Middle frontal gyrus (tissue), 1 donor: Measurements from ENCODE around the gene FGF9.

ENCODE experiments used
- DNase-seq: peaks from one replicate; pipeline ENCODE4 v3.0.0-alpha.2; 2015; ENCODE audit warnings: low spot score; ENCODE audit errors: extremely low spot score

Gene FGF9

GRCh38 chr13:21670883-21671619, at the start of gene FGF9:
FGF9 (plus strand) TSS chr13:21671073; CDS start chr13:21671913, 840 bp downstream.
- DNase-seq, result peak; percentile 78

- DNase-seq, result peak; percentile 24
These were observed 45.5 kb upstream of the FGF9 start for GRCh38 chr13:21625366-21625765.

GRCh38 chr13:21632196-21632595, 38.7 kb upstream of the FGF9 start:
- DNase-seq, result no peak

DNA sequence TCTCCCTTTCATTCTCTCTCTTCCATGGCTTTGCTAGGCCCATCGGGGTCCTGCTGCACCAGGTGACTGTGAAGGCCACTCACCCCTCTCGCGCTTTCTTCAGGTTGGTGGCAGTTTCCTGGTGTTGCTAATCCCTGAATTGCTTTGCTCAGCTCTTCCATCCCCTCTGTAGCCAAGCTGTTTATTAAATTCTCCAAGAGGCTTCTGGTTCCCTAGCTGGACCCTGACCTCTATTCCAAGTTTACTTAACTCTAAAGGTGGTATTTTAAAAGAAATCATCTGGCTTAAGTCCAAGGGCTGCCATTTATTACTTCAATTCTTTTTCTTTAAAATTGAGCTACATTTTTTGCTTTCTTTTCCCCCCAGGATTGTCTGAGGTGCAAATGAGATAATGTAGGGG, 34.2 kb upstream of the FGF9 start:
- no peak for DNase-seq

- no peak for DNase-seq
These were observed 33.6 kb upstream of the FGF9 start for GRCh38 chr13:21637296-21637695.

GRCh38 chr13:21638319-21639282, 32.3 kb upstream of the FGF9 start:
- no peak for DNase-seq

DNA sequence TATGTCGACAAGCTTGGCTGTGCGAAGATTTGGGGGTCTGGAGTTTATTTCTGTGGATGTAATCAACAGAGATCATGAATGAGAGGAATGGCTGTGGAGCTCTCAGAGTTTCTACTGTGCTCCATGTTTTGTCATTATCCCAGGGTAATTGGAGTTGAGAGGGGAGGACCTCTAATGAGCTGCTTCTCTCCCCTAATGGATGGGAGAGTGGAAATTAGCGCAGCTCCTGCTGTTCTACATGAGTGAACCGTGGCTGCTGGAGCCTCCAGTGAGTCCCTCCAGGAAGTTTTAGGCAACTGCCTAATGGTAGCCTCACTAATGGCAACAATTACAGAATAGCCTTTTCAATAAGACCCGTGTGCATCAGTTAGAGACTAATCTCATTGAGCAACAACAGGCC, 31.3 kb upstream of the FGF9 start:
- DNase-seq, result no peak

GRCh38 chr13:21641629-21642028, 29.2 kb upstream of the FGF9 start:
- no peak for DNase-seq

GRCh38 chr13:21657538-21657937, 13.3 kb upstream of the FGF9 start:
- DNase-seq, result no peak

DNA sequence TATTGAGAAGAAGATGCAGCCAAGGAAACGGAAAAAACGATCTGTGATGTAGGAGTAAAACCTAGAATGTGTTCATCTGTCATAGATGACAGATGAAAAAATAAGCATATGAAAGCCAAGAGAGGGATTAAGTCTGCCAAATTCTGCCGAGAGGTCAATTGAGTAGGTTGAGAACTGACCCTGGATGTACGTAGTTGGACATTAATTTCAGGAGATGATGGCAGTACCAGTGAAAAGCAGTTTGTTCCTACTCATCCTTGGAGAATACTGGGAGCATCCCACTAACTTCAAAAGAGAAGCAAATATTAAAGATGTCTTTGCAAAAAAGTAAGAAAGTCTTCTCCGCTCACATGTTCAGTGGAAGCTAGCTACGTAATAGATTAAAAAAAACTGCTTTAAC, 11.8 kb upstream of the FGF9 start:
- no peak for DNase-seq

GRCh38 chr13:21661097-21661909, 9.6 kb upstream of the FGF9 start:
- DNase-seq, result no peak

GRCh38 chr13:21663197-21663596, 7.7 kb upstream of the FGF9 start:
- DNase-seq, result no peak

DNA sequence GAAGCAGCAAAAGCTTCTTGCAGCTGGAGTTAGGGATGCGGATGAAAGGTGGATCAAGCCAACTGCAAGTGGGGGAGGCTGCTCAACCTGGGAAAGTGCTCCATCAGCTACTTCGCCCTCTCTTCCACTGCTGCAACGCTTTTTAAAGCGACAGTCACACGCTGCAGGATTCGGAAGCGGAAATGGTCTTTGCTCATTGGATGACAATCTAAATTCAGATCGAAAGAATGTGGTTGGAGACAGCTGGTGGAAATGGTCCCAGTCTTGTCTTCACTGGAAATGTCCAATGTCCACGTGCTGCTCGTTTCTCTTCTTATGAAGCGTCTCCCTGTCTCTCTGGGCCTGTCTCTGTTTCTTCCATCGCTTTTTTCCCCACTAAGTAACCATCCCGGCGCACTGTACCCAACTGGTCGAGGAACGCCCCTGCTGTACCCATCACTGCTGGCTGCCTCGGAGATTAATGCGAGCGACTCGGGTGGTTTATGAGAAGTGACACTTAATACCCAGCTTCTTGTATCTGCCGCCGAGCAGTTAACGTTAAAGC, 2.1 kb upstream of the FGF9 start:
- DNase-seq, result no peak

DNA sequence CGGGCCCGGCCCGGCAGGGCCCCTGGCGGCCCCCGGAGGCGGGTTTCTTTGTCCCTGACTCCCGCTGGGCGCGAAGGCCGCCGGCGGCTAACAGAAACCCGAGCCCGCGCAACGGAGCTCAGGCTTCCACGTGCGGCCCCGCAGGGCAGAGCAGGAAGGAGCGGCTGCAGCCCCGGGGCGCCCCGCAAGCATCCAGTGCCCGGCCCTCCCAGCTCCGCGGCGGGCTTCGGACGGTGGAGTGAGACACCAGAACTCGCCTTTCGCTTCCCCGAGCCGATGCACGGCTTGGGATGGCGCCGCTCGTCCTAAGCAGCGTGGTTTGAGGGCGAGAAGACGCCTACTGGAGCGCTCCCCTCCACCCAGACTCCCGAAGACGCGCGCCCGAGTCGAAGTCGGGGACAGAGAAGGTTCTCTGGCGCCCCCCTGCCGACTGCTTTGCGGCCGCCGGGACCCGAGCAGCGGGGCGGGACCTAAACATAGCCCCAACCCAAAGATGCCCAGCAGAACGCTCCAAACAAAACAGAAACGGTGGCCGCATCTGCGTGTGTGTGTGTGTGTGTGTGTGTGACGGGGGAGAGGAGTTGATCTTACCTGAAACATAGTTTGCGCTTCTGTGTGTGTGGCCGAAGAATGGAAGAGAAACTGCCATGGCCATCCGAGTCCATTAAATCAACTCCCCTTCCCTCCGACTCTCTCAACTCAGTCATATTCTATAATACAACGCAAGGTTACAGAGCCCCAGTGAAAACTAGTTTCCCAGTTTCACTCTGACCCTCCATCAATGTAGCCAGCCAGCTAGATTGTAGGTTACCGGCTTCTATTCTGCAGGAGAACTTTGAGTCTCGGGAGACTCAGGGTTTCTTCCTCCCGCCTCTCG, 629 bp upstream of the FGF9 start:
- DNase-seq, result no peak

- no peak for DNase-seq
These were observed 880 bp downstream of the FGF9 start for GRCh38 chr13:21671620-21672286.

DNA sequence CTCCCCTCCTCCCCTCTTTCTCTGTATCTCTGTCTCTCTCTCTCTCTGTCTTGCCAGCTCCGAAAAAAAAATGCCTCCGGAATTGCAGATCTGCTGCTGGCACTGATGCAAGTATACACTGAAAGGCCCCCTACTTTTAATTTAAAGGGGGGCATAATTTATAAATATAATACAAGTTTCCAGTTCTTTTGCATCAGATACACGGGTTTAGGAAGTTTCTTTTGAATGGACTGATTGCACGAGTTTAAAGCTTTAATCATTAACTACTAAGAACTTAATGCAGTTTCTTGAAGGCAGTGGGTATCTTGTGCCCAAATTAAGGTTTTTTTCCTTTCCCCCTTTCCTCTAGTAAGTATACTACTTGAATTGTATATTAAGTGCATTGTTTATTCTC, 1.4 kb downstream of the FGF9 start:
- no peak for DNase-seq

DNA sequence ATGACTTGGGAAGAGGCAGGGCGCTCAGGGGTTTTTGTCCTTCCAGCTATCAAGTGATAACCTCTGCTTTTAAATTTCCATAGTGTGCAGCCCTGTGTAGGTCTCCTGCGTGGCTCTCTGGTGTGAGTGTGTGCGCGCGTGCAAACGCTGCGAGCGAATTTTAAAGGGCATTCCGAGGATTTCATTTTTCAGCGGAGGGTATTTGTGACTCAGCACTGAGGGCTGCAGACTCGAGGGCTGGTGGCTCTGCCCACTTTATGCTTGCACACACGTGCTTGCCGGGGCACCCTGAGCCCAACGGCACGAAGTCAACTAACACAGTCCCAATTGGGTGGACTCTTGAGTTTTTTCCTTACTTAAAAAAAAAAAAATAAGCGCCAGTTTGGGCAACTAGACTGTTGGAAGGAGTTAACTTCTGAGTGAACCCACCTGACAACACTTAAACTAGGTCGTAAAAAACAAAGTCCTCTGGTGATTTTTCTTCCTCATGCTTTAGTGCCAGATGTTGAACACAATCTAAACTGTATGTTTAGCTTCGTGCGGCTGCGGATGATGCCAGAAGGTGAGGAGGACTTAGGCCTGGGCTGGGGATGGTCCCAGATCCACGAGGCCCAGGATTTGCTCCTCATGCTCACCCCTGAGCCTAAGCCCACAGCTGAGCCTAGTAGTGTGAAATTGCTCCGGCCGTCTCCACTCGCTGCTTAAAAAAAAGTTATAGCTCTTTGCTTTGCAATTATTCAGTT, 2.1 kb downstream of the FGF9 start:
- DNase-seq, result no peak

GRCh38 chr13:21673539-21673788, 2.6 kb downstream of the FGF9 start:
- DNase-seq, result no peak

- DNase-seq, result no peak
These were observed 3.1 kb downstream of the FGF9 start for GRCh38 chr13:21673789-21674489.
